ENCODE measurements around the gene NRCAM. TPM values are rescaled to one million over a fixed set of nuclear protein-coding genes. Genes with fewer than 3 reads are reported as not detected.

The NRCAM gene
- total and polyA plus RNA-seq, 2 of the 13 experiments (the other 11 are each of a cell fraction or from before 2014, with no cell fraction given): 0.31 to 0.33 TPM

DNA sequence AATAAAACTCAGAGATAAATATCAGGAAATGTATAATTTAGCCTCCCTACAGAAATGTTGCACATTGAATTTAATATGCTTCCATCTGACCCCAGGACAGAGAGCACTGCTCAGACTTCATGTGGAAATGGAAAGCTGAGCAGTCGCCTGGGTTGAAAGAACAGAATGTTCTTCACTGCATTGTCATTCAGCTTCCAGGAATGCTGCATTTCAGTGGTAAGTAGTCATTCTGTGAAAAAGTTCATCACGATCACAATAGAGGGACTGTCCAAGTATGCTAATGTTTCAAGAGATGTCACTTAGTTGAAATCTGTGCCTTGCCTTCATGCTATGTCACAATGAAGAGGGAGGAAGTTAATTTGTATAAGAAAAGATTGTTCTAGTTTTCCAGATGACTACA is 147.3 kb downstream of the NRCAM start:
- no peak overlapping the region for H2AFZ ChIP-seq (ENCODE audit: low read length)
- H3K79me2 ChIP-seq (ENCODE audit: insufficient read depth, low read length): no peaks in the 10 kb centered on the region
- no peak overlapping the region for H3K9ac ChIP-seq (ENCODE audit: insufficient read depth, low read depth, low read length)
- 39% methylated on average over 2 of the region's 2 CpGs for WGBS (ENCODE audit: low lambda C conversion rate)
- intact Hi-C loops (cut with micrococcal nuclease; ENCODE audit: unreplicated experiment): no loop called here
- in situ Hi-C loops (cut with HindIII; ENCODE audit: extremely low pct_ligation_motif_present, low pct_unique_long_range_greater_than_20kb): no loop called here
- H3K4me2 ChIP-seq (ENCODE audit: low read depth, low read length): no peak overlapping the region
- no peak overlapping the region for H3K4me3 ChIP-seq (replicated peaks in 1 of 3; ENCODE audit: insufficient read depth in 1 of 3, low read depth in 2 of 3, low read length in 3 of 3)
- H3K36me3 ChIP-seq (replicated peaks in 1 of 2; ENCODE audit: control insufficient read depth in 1 of 2, insufficient read depth in 2 of 2, low read length in 2 of 2): no peaks in the 10 kb centered on the region
- no peaks in the 10 kb centered on the region for H4K20me1 ChIP-seq (ENCODE audit: insufficient read depth, low read length)
- no peak for ATAC-seq
- TF ChIP-seq ZNF720 (CRISPR knock-in tag; IDR thresholded peaks at IDR 0.05) (no peak), GABPB1 (CRISPR knock-in tag; IDR thresholded peaks at IDR 0.05) (no peak)
- H3K27me3 ChIP-seq (ENCODE audit: control insufficient read depth in 1 of 2, insufficient read depth in 2 of 2, low read length in 2 of 2): no peaks in the 10 kb centered on the region
- no peak for DNase-seq (ENCODE audit: low spot score)
- BruUV-seq (replicated peaks): no TSS peak
- no peaks in the 10 kb centered on the region for H3K4me1 ChIP-seq (ENCODE audit: insufficient read depth, low read length)
- FAIRE-seq: no peak
- CTCF ChIA-PET (ENCODE audit: low intra/inter-chr PET ratio, low total read pairs): no interaction called here
- H3K27ac ChIP-seq (ENCODE audit: extremely low read length, insufficient read depth, low read length): no peak overlapping the region
- POLR2A ChIA-PET: no interaction called here
- no peaks in the 10 kb centered on the region for H3K9me3 ChIP-seq (ENCODE audit: low read length)

GRCh38 chr7:108308276-108308675 is 148.0 kb downstream of the NRCAM start:
- Histone ChIP-seq H4K20me1 (ENCODE audit: insufficient read depth, low read length) (no peaks in the 10 kb centered on the region), H3K27ac (ENCODE audit: extremely low read length, insufficient read depth, low read length) (no peak overlapping the region), H3K4me1 (ENCODE audit: insufficient read depth, low read length) (no peaks in the 10 kb centered on the region), H2AFZ (ENCODE audit: low read length) (no peak overlapping the region), H3K36me3 (replicated peaks in 1 of 2; ENCODE audit: control insufficient read depth in 1 of 2, insufficient read depth in 2 of 2, low read length in 2 of 2) (no peaks in the 10 kb centered on the region), H3K9ac (ENCODE audit: insufficient read depth, low read depth, low read length) (no peak overlapping the region), H3K9me3 (ENCODE audit: low read length) (no peaks in the 10 kb centered on the region), H3K79me2 (ENCODE audit: insufficient read depth, low read length) (no peaks in the 10 kb centered on the region), H3K4me3 (replicated peaks in 1 of 3; ENCODE audit: insufficient read depth in 1 of 3, low read depth in 2 of 3, low read length in 3 of 3) (no peak overlapping the region), H3K27me3 (ENCODE audit: control insufficient read depth in 1 of 2, insufficient read depth in 2 of 2, low read length in 2 of 2) (no peaks in the 10 kb centered on the region), H3K4me2 (ENCODE audit: low read depth, low read length) (no peak overlapping the region)
- FAIRE-seq (no peak), DNase-seq (ENCODE audit: low spot score) (no peak), ATAC-seq (no peak)
- CTCF ChIA-PET (ENCODE audit: low intra/inter-chr PET ratio, low total read pairs): no interaction called here
- intact Hi-C loops (cut with micrococcal nuclease; ENCODE audit: unreplicated experiment): no loop called here
- POLR2A ChIA-PET: no interaction called here
- BruUV-seq (replicated peaks): no TSS peak
- in situ Hi-C loops (cut with HindIII; ENCODE audit: extremely low pct_ligation_motif_present, low pct_unique_long_range_greater_than_20kb): no loop called here
- 23% methylated on average over 3 of the region's 3 CpGs for WGBS (ENCODE audit: low lambda C conversion rate)
- TF ChIP-seq IKZF4 (CRISPR knock-in tag; IDR thresholded peaks at IDR 0.05; ENCODE audit: borderline replicate concordance, low read depth, not compliant biosample characterization): no peak
- TF ChIP-seq, protein P1, sequence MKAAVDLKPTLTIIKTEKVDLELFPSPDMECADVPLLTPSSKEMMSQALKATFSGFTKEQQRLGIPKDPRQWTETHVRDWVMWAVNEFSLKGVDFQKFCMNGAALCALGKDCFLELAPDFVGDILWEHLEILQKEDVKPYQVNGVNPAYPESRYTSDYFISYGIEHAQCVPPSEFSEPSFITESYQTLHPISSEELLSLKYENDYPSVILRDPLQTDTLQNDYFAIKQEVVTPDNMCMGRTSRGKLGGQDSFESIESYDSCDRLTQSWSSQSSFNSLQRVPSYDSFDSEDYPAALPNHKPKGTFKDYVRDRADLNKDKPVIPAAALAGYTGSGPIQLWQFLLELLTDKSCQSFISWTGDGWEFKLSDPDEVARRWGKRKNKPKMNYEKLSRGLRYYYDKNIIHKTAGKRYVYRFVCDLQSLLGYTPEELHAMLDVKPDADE (CRISPR knock-in tag; IDR thresholded peaks at IDR 0.05): no peak
- TF ChIP-seq KDM5B (CRISPR knock-in tag; IDR thresholded peaks at IDR 0.05; ENCODE audit: borderline replicate concordance): no peak
- TF ChIP-seq RNF2 (conservative IDR thresholded peaks at IDR 0.05; ENCODE audit: low read depth): no peak

Measured in HepG2 (cell line).